AG10803 (cell line): Measurements from ENCODE around the gene CACNA2D1.

Source experiments
- DNase-seq: peaks from one replicate; pipeline ENCODE4 v3.0.0; 2010; ENCODE audit warnings: low read depth
- H3K4me3 ChIP-seq: 2 replicates; pipeline ENCODE4 v1.5.1; 2011; ENCODE audit warnings: mild to moderate bottlenecking, low read length, control low read depth
- CTCF ChIP-seq: conservative IDR thresholded peaks from 2 replicates; pipeline ENCODE4 v1.5.1; 2011; ENCODE audit warnings: mild to moderate bottlenecking, low read length, control low read depth, inconsistent platforms

Gene CACNA2D1

DNA sequence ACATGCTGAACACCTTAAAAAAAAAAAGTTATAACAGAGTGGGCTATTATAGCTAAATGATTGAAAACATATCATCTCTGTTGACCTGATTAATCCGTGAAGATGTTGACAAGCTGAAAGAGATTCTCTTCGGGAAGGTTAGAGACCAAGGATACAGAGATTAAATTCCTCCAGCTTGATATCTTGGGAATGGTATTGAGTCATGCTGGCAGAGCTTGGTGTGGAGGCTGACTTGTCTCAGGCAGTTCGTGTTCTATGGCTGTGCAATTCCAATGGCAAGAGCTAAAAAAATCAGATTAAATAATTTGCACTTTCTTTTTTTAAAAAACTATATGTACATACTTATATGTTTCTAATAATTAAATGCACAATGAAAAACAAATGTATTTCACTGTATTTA, 24.9 kb upstream of the CACNA2D1 start:
- no peak for DNase-seq
- no peak overlapping the region for H3K4me3 ChIP-seq
- TF ChIP-seq CTCF = no peak

DNA sequence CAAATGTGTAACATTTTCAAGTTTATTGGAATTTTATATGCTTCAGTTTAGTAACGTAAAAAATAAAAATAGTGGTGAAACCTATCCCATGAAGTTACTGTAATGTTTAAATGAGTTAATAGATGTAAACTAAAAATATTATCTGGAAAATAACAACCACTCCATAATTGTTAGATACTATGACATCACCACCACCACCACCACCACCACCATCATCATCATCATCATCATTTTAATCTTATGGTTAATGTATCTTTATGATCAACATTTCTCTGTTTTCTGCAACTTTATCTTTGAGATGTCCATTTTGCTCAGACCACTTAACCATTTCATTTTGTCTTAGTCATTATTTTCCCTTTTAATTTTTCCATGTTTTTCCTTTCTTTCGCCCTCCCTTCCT, 23.4 kb upstream of the CACNA2D1 start:
- DNase-seq = no peak
- no peak for TF ChIP-seq CTCF

GRCh38 chr7:82464372-82464771, 20.8 kb upstream of the CACNA2D1 start:
- no peak for TF ChIP-seq CTCF
- no peak overlapping the region for H3K4me3 ChIP-seq
- no peak for DNase-seq

More for the DNA sequence above, 23.4 kb upstream of the CACNA2D1 start:
- no peak overlapping the region for H3K4me3 ChIP-seq

DNA sequence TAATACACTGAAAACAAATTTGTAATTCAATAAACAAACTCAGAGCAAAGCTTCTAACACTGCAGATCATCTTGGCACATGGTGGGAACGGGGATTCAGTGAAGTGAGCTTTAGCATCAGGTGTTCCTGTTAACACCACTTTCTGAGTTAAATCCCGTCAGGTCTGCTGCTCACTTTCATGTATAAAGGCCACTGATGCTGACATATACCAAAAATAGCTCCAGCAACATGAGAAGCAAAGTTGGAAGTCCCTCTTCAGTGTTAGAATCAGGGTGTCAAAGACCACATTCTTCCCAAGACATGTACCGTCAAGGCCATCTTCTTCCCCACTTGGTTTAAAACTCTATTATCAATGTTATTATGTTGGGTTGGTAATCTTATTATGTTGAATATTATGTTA, 11.7 kb upstream of the CACNA2D1 start:
- DNase-seq = no peak
- TF ChIP-seq CTCF = no peak
- H3K4me3 ChIP-seq = no peak overlapping the region

- H3K4me3 ChIP-seq = no peak overlapping the region
- TF ChIP-seq CTCF = no peak
- DNase-seq = no peak
These were observed 7.2 kb upstream of the CACNA2D1 start for GRCh38 chr7:82450759-82451158.

DNA sequence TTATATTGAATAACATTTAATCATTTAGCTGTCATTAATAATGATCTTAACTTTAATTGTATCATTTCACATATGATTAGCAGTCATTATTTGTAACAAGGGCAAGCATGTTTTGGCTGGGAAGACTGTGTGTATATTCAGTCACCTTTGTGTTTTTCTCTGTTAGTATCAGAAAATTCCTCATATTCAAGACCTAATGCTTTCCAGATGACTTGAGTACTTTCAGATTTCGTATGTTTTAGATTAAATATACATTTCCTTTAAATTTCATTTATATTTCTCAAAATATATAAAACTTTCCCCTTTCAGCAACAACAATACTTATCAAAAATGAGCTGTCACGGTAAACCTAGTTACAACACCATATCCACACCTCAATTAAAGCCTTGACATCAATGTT, 6.3 kb upstream of the CACNA2D1 start:
- H3K4me3 ChIP-seq = no peak overlapping the region
- DNase-seq = no peak
- no peak for TF ChIP-seq CTCF

GRCh38 chr7:82446897-82447296, 3.3 kb upstream of the CACNA2D1 start:
- no peak for DNase-seq

More at GRCh38 chr7:82446897-82447296, 3.3 kb upstream of the CACNA2D1 start:
- TF ChIP-seq CTCF = no peak
- no peak overlapping the region for H3K4me3 ChIP-seq
